ENCODE results near the gene TM4SF18.

The TM4SF18 gene

GRCh38 chr3:149283401-149283800 is 50.0 kb downstream of the TM4SF18 start:
- DNase-seq (ENCODE audit: low read depth): no peak

DNA sequence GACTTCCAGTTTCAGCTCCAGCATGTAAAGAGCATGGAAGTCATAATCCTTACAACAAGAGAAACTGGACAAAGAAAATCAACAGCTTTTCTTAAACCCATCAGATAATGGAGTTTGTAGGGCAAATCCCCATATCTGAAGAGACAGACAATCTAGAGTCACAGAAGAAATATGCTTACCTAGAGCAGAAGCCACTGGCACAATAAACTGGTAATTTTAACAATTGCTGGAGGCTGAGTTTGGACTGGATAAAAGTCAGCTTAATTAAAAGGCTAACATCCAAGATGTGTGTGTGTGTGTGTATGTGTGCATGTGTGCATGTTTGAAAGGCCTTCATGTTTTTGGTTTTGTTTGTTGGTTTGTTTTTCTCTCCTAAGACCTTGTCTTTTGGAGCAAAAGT is 50.6 kb downstream of the TM4SF18 start:
- no peak for DNase-seq (ENCODE audit: low read depth)

DNA sequence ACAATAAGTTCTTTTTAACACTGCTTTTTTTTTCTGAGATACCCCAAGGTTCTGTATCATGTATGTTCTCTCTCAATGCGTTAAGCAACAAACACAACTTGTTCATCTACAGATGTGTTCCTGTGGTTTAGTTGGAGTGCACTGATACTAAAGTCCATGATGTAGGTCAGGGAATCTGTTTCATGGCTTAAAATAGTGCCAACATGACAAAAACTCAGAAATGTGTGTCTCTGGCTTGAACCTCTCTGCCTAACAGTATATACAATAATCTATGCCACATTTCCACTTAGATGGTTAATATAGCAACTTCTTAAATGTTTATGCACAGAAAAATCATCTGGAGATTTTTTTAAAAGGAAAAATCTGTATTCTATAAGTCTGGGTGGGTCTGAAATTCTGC is 51.1 kb downstream of the TM4SF18 start:
- no peak for DNase-seq (ENCODE audit: low read depth)

GRCh38 chr3:149280671-149281349 is 52.6 kb downstream of the TM4SF18 start:
- no peak for DNase-seq (ENCODE audit: low read depth)

GRCh38 chr3:149278911-149279310 is 54.5 kb downstream of the TM4SF18 start:
- DNase-seq (ENCODE audit: low read depth): peak; percentile 14

DNA sequence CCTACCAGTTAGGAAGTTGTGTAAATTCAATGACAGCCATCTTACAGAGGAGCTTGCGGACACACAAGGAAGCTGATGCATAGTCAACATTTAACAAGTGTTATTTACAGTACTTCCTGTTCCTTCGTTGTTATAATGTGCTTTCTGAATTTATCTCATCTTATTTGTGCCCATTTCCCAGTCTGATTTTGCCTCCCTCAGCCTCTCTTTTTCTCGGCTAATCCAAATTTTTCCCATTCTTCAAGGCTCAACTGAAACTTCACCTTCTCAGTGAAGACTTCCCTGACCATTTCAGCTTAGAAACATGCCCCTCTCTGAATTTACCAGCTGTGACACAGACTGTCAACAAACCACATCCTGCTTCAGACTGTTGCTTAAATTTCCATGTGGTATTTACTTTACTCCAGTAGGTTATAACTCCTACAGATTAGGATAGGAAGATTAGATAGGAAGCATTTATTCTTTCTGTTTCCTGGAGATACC is 56.1 kb downstream of the TM4SF18 start:
- DNase-seq (ENCODE audit: low read depth): peak; percentile 88

GRCh38 chr3:149276619-149277018 is 56.8 kb downstream of the TM4SF18 start:
- no peak for DNase-seq (ENCODE audit: low read depth)

GRCh38 chr3:149274220-149274619 is 59.2 kb downstream of the TM4SF18 start:
- peak; percentile 9 for DNase-seq (ENCODE audit: low read depth)

GRCh38 chr3:149273096-149273751 is 60.2 kb downstream of the TM4SF18 start:
- DNase-seq (ENCODE audit: low read depth): peak; percentile 86

DNA sequence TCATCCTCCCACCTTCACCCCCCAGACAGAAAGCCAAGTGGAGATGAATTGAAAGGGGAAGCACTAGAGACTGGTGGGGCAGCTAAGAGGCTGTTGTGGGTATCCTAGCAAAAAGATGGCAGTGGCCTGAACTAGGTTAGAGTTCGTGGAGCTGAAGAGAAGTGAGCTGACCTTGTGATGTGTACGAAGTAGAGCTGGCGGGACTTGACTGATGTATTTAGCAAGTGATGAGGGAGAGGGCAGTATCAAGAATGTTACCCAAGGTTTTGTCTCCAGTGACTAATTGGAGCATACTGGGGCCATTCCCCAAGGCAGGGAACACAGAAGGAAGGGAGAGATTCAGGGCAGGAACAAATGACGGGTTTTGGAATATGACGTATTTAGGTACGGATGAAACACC is 61.8 kb downstream of the TM4SF18 start:
- no peak for DNase-seq (ENCODE audit: low read depth)

DNA sequence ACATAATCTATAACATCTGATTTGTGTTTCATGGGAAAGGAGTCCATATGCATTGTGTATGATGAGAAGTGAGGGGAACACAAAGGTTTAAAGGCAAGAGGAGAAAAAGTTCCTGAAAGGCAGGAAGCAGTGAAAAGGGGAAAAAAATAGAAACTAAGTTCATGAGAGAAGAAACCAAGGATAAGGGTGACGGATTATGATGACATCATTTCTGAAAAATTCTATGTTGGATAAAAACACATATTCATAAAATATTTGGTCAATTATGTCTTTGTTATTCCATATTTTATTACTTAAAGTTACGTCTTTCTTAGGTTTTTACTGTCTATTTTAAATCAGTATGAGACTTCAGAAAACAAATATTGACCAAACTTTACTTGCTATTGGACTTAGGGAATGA is 63.3 kb downstream of the TM4SF18 start:
- peak; percentile 27 for DNase-seq (ENCODE audit: low read depth)

- DNase-seq (ENCODE audit: low read depth): no peak
Observed at GRCh38 chr3:149269687-149270086, 63.7 kb downstream of the TM4SF18 start.
